Pulmonary artery endothelial cell (primary cell): ENCODE results near the gene CLCNKA. TPM values are rescaled to one million over a fixed set of nuclear protein-coding genes. Genes with fewer than 3 reads are reported as not detected.

Source experiments
- DNase-seq: peaks from one replicate; pipeline ENCODE4 v3.0.0-alpha.2; 2011; ENCODE audit warnings: low read depth, low spot score
- total RNA-seq: library from RNA; depleted of rRNA; stranded (reverse); fragments of >200 nt; gene quantifications from 2 replicates; pipeline ENCODE4 v1.2.3, GENCODE V29; 2014

The CLCNKA gene
- total RNA-seq, 1 donor from 2014 or later = not detected

DNA sequence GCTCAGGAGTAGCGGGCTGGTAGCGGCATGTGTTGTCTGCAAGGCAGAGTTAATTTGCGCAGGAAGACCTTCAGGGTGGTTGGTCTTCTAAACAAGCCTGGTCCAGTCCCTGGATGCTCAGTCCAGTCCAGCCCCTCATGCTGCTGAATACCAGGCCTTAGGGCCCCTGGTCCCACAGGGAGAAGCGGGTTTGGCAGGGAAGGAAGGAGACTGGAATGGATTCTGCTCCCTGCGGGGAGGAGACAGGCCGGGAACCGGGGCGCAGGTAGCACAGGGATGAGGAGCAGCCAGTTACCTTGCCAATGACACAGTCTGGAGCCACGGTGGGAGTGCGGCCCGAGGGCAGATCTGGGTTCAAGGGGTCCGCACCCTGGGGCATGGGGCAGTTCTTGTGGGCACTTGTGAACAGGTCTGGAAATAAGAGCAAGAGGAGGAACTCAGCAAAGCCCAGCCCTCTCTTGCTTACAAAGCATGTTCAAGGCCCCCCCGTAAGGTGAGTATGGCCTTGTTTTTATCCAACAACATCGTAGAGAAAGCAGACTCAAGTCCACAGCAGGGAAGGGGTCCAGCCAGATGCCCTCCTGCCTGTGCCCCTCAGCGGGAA lies 41.5 kb downstream of the CLCNKA start:
- no peak for DNase-seq

DNA sequence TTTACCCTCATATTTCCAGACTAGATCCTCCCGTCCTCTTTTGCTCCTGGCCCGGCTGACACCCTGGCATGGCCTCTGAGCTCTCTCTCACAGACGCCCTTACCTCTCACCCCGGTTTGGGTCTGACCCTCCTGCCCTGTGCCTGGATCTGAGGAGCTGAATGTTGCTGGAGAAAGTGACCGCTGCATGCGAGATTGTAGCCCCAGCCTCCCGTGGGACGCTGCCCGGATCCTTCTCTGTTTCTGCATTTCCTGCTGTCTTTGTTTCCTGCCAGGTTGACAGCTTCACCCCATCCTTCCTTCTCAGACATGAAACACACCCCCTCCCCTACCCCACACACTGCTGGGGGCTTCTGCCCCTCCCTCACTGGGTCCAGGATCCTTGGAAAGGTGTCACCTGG lies 42.1 kb downstream of the CLCNKA start:
- DNase-seq = no peak

DNA sequence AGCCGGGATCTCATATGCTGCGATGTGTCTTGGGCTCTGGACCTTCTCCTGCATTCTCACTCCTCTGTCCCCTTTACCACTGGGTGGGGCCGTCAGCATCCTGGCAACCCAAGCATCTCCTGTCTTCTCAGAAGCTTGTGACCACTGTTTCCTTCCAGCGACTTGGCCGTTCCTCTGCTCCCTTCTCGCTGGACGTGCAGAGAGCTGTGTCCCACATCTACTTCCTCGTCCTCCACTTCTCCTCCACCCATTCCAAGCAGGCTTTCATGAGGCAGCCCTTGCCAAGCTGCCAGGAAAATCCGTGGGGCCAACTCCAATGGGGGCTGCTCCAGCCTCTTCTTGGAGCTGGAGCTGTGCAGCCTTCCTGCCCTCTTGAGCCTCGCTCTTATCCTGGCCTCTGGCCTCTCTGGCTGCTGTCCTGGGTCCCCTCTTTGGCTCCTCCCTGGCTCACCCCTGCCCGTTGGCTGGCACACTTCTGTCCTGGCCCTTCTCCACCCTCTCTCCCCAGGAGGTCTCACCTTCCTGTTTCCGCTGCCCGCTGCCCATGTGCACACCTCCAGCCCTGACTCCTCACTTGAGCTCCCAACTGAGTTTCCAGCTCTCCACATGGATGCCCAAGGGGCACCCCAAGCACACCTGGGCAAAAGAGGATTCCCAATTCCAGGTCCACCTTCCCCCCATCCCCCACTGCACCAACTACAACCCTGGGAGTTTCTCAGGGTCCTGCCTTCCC lies 42.9 kb downstream of the CLCNKA start:
- DNase-seq = no peak

DNA sequence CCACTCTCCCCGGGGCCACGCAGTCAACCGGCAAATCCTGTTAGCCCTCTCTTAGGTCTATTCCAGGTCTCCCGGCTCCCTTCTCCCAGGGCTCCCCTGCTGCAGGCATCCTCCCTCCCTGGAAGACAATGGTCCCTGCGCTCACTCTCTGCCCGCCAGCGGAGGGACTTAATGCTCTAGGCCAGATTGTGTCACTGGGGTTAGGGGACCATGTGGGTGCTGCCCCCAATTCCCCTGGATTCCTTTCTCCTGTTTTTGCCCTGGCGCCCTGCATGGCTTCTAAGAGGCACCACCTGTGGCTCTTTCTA lies 43.4 kb downstream of the CLCNKA start:
- DNase-seq = no peak

DNA sequence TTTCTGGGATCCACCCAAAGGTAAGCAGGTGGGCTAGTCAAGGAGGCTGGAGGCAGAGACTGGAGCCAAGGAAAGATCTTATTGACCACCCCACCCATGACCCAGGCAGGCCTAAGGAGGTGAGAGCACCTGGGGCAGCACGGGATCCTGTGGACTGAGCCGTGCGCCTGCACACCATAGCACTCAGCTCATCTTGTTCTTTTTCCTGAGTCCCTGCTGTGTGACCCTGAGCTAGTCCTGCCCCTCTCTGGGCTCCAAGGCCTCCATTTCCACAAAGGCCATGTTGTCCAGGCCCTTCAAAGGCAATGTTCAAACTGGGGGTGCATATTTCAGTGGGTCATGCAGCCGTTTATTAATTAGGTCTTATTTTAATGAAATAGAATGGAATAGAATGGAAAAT lies 44.4 kb downstream of the CLCNKA start:
- no peak for DNase-seq

DNA sequence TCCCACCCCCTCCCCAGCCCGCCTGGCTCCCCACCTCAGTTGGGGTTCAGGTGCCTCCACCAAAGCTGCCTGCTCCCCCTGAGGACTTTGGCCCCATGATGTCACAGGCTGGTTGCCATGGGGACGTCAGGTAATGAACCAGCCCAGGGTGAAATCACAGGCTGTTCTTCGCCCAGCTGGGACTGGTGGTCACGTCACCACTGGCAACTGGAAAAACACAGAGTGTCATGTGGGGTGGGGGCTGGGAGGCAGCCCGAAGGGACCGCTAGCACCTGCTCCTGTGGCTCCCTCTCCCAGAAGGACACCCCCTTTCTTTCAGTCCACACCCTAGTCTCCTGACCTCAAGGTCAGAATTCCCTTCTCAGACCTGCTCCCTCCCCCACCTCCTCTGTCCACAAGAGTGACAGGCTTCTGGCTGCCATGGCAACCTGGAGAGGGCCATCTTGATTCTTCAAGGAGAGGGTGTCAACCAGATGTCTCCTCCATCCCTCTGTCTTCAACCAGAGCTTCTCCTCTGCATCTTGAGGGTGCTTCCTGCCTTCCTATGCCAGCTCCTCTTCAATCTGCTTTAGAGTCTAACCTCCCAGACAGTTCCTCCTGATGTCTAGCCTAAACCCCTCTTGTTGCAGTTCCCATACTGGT lies 45.4 kb downstream of the CLCNKA start:
- no peak for DNase-seq

DNA sequence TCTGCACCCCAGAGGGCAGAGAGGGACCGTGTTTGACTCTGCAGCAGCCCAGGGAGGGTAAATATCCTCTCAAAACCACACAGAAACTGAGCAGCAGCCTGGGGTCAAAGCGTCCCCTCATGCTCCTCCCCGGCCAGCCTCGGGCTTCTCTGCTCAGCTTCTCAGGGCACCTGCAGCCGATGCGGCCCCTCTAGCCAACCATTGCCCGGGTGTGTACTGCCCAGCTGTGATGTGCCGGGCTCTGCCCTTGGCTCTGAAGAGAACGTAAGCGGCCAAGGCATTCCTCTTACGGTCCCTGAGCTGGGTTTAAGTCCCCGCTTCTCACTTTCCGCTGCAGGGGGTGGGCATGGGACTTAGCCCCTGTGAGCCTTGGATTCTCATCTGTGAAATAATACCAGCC lies 46.1 kb downstream of the CLCNKA start:
- no peak for DNase-seq

DNA sequence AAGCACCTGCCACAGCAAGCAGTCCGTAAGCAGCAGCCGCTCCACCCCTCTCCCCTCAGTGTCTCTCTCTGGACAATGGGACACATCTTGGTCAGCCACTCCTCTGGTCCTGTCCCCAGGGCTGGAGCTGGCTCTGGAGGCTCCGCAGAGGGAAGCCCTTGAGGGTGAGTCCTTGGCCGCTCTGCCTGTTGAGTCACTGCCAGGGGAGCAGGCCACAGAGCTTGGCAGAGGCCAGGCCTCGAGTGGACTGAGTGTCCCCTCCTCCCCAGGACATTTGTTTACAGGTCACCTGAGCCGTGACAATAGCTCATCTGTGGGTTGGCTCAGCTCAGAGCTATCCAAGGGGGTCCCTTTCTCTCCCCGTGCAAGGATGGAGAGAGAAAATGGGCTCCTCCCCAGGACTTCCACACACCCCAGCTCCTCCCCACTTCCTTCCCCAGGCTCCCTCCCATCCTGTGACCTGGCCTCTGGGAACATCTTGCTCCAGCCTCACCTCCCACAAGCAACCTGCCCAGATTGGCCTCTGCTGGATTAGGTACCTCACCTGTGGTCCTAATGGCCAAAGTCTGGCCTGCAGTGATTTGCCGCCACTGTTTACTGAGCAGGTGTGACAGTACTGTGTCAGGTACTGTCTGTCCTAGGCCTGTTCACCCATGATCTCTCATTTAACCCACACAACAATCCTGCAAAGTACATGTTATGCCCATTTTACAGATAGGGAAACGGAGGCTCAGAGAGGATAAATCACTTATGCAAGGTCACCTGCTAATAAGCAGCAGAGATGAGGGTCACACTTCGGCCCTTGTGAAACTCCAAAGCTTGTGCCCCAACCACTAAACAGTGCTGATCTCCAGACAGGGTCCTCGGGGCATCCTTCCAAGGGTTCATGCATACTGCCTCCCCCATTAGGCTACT lies 46.8 kb downstream of the CLCNKA start:
- DNase-seq = no peak

DNA sequence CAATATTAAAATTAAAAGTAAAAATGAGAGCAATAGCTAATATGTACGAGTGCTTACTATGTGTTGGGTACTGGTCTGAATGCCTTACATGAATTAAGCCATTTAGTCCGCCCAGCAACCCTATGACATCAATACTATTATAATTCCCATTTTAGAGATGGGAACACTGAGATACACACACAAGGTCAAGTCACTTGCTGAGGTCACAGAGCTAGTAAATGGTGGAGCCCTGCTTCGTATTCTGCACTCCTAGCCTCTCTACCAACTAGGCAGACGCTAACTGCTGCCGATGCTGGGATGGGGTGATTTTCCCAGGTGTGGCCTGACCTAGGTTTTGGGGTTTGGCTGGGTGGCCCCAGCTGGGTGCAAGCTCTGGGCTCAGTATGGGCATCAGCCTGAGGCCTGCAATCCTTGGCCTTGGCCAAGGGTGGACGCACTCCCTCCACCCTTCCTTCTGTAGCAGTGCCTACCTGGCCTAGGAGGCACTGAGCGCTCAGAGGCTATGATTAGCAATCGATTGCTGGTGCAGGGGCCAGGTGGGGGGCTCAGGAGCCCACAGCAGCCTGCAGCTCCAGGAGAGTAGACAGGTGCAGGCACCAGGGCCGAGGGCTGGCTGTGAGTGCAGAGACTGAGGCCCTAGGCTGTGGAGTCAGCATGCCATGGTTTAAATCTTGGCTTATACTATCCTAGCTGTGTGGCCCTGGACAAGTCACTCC lies 49.0 kb downstream of the CLCNKA start:
- DNase-seq = no peak

DNA sequence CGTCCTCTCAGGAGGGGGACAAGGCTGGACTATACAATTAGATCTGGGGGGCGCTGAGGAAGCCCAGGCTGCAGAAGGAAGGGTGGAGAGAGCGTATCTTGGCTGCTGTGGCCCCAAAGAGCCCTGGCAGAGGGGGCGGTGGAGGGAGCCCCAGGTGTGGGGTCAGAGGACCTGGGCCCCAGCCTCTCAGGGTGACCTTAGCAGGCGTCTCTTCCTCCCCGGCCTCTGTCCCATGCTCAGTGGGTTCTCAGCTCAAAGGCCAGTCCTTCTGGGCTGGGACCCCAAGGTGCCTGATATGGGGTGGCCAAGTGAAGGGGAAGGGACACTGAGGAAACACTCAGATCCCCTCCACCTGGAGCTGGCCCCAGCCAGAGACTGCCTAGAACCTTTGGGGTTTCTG lies 49.8 kb downstream of the CLCNKA start:
- DNase-seq = no peak

DNA sequence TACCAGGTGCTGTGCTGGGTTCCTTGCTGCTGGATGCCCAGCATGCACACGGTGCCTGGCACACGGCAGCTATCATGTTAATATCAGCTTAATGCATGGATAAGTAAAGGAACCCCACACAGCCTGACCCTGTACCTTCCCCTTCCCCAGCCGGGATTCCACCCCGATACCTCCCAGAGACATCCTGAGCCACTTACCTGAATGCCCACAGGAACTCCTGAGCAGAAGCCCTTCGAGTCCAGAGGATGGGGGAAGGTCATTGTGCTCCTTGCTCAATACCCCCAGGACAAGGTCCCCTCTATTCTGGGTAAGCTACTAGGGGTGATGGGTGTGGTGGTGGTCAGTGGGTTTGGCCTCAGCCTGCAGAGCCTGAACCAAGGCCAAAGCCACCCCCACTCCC lies 50.3 kb downstream of the CLCNKA start:
- no peak for DNase-seq

DNA sequence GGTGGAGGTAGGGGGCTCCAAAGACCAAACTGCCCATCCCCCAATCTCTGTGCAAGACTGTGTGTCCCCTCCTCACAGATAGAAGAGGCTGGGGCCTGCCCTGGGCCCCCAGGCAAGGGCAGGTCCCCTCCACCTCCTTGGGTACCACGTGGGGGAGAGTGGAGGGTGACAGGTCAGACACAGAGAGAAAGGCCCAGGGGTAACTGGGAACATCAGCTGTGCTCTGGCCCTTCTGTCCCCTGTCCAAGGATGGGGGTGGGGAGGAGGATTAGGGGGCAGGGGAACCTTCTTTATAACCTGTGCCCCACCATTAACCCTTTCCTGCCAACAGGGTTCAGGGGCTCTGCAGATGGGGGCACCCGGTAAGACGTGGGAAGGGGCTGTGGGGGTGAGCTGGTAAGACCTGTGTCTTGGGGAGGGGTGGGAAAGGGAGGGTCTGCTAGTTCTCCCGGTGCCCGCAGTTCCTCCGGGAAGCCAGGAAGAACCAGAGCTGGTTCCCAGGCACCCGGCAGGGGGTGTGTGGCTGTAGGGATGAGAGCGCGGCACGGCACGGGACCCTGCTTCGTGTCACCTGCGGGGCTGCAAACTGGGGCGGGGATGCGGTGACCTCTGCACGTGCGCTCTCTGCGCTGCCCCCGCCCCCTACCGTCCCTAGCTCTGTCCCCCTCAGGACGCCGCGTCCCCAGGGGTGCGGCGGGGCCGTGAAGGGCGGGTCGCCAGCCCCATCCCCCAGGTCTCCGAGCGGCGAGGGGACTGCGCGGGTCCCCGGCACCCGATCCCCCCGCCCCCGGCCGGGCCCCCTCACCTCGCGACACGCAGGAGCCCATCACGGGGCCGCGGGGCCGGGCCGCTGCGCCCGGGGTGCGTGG lies 51.0 kb downstream of the CLCNKA start:
- DNase-seq = no peak

DNA sequence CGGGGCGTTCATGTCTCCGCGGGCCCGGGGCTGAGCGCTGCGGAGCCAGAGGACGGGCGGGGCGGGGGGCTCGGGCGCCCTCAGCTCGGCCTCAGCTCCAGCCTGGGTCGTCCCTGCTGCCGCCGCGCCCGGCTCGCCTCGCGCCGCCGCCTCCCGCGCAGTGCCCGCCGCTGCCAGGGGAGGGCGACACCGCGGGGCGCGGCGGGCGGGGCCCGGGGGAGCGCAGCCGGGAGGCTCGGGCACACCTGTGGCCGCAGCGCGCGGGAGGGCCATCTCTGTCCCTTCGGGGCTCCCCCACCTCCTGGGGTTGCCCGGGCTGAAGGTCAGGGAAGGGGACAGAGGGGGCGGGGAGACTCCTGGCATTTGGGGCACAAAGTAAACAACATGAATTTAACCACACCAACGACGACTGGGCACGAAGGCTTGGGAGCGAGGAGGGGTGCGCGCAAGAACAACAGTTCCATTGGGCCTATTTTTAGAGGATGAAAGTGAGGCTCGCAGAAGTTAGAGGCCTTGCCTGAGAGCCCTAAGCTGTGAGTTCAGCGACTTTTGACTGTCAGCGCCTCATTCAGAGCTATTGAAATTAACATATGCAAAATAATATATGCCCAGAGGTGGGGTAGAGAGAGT lies 51.8 kb downstream of the CLCNKA start, which contains the start of gene FAM131C:
Gene FAM131C (minus strand): TSS at position 162 of the 630 bp plus-strand sequence. CDS start 209 bp downstream, outside the sequence.
- no peak for DNase-seq

DNA sequence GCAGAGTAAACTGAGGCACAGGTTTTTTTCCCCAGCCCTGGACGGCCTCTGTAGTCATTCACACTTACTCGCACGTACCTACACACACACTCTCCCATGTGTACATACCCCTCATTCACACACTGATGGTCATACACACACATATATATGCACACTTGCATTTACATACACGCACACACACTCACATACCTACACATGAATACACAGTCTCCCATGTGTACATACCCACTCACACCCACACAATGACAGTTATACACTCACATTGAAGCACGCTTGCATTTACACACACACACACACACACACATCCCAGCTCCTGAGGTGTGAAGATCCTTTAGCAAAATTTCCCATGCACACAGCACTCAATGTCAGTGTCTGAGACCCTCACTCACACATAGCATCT lies 52.4 kb downstream of the CLCNKA start:
- no peak for DNase-seq

DNA sequence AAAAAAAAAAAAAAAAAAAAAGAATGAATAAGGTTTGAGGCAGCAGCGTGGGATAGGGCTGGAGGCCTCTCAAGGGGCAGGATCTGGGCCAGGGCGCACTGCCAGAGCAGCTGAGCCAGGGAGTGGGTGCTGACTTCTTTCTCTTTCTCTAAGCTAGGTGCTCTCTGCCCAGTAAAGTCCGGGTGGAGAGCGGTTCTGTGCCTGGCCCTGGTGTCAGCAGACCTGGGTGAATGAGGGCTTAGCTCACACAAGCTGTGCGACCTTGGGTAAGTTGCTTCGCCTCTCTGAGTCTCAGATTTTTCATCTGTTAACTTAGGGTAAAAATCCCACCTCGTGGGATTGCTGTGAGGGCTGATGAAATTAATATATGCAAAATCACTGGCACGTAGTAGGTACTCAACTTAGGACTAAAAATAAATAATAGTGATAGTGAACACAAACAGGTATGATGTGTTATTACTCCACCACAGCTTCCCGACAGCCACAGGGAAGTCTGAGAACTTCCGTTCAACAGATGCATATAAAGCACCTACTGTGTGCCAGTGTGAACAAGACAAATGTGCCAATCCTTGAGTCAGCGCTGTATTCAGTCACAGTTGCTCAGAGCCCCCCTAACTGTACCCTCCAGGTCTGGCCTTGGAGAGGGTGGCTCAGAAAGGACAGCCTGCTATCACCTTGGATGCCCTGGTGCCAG lies 53.6 kb downstream of the CLCNKA start:
- DNase-seq = no peak

DNA sequence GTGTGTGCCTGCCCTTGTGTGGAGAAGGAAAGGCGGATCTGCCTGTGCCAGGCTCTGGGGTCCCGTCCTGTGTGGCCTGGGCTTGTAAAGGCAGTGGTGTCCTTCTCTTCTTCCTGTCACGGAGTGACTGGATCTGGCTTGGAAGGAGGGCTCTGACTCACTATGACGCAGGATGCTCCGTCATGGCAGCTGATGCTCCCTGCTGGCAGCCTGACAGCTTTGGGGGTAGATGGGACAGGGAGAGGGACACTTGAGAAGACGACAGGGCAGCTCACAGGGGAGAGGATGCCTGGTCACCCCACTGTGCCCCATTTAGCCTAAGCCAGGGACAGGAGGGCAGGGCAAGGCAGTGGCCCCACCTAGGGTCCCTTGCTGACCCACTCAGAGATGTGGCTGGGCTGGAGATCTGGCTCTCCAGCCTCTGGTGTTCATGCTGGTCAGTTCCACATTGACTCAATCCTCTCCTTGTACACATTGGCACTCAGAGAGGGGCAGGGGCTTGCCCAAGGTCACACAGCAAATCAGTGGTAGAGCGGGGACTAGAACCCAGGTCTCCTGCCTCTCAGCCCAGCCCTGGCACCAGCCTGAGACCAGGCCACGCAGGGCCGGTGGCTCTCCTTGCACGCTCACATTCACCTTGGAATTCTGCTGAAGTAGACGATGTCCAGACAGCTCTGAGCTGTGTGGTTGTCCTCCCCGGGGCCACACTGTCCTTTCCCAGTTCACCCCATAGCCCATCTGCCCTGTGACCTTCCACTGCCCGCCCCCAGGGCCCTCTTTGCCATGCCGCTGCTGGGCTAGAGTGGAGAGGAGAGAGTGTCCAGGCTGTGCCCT lies 54.4 kb downstream of the CLCNKA start:
- DNase-seq = no peak

DNA sequence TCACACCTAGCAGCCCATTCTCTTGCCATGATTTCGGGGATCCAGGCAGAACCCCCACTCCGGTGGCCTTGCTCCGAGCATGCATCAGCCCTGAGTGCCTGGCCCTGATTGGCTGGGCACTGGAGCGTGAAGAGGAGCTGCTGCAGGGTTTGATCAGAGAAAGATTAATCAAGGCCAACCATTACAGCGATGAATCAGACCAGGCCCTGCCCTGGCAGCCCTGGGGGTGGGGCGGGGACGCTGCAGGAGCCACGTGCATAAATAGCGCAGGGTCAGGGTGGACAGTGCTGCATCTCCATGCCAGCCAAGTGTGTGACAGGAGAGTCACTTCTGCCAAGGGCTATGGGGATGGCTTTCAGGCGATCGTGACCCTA lies 55.0 kb downstream of the CLCNKA start:
- no peak for DNase-seq
